IPS-18c (cell line): Measurements from ENCODE around the gene MXI1.

Experiments
- H3K4me3 ChIP-seq: 2 replicates; pipeline ENCODE4 v1.7.0; 2013; ENCODE audit warnings: low read depth, mild to moderate bottlenecking, low read length, moderate library complexity; ENCODE audit not compliant: insufficient read depth
- H3K9me3 ChIP-seq: one replicate; pipeline ENCODE4 v1.6.1; 2013; ENCODE audit warnings: mild to moderate bottlenecking, low read length, moderate library complexity; ENCODE audit not compliant: control insufficient read depth, insufficient read depth

MXI1 gene

DNA sequence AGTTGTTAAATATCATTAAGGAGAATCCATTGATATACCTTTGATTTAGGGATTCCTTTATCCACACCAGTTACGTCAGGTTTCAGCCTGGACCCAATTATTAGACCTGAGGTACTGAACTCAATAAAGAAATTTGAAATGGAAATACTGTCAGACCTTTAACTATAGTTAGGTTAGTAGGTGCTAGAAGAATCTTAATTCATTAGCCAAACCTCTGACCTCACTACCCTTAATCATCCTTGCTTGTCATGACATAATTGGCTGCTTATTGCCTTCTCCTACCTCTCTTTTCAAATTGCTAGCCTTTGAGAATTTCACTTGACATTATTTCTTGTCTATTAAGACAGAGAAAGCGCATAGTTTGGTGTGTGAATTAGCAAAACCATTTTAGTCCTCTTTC is 70.2 kb downstream of the MXI1 start:
- no peaks in the 10 kb centered on the region for H3K9me3 ChIP-seq
- H3K4me3 ChIP-seq, result no peak overlapping the region

DNA sequence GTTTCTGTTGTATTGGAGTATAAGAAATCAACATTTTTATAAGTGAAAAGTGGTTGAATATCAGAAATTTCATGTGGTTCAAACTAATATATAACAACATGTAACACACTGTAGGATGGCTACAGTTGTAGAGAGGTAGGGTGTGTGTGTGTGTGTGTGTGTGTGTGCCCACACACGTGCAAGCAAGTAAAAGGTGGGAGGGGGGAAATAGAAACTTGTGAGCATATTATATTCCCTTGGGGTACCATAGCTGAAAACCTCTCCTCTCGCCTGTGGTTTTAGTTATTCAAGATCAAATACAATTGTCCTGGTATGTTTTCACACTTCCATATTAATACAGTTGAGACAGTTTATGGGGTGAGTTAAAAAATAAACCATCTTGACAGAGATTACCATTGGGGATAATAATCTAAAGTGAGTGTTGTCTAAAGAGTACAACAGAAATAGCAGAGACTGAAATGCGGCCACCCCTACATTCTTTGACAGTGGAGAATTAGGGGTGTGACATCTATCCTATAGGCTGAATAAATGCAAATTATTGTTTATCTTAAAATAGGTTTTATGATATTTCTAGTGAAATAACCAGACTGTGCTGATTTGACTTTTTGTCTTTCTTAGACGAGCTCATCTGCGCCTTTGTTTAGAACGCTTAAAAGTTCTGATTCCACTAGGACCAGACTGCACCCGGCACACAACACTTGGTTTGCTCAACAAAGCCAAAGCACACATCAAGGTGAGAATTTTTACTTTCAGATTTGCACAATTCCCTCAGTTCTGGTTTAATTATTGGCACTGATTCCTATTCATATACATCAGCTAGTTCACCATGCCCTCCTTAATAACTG is 71.4 kb downstream of the MXI1 start:
- H3K4me3 ChIP-seq, result no peak overlapping the region
- H3K9me3 ChIP-seq, result no peaks in the 10 kb centered on the region

DNA sequence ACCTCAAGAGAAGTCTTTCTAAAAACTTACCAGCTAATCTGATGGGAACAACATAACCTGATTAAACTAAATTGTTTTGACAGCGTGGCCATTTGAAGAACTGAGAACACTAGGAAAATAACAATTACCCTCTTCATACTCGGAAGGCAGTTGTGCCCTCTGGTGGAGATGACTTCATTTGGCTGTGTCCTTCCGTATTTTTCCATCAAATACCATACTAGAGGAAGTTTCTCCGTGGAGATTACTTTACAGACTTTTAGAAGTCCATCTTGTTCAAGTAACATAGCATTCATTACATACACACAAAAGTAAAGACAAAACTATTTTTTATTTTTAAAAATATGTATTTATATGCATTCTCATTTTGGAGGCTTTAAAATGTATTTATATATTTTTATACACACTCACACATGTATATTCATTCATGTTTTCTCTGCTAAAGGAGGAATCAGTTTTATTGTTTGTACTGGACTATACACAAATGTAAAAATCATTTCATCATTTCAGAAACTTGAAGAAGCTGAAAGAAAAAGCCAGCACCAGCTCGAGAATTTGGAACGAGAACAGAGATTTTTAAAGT is 72.1 kb downstream of the MXI1 start:
- H3K9me3 ChIP-seq, result no peaks in the 10 kb centered on the region
- no peak overlapping the region for H3K4me3 ChIP-seq

DNA sequence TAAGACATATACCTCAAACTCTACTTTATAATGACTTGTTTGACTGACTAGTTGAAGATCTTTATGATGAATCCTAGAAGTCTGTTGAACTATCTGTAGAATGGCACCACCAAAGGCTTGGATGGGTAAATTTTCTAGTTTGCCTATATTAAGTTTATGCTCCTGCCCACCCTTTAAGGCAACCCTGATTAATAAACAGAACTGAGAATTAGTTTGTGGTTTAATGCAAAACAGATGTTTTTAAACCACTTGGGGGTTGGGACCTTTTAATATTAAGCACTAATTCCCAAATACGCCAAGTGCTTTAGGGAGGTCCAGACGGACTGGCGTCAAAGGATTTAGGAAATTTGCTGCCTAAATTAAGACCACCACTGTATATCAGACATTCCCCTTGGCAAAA is 76.9 kb downstream of the MXI1 start:
- Histone ChIP-seq H3K4me3 (no peak overlapping the region), H3K9me3 (no peaks in the 10 kb centered on the region)

DNA sequence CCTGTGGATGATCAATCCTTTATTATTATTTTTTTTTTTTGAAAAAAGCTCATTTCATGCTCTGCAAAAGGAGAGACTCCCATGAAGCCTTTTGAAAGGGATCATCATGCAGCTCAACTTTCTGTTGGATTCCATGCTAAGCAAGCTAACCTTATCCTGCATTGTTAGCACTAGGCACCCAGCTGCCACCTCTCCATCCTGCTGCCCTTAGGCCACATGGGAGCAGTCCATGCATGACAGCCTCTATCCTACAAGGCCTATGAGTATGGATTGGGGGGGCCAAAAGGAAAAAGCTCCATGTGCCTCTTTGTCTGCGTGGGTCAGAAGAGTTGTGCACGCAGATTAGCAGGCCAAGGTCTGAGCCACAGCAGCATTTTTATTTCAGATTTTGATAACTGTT is 78.1 kb downstream of the MXI1 start:
- Histone ChIP-seq H3K4me3 (no peak overlapping the region), H3K9me3 (no peaks in the 10 kb centered on the region)

DNA sequence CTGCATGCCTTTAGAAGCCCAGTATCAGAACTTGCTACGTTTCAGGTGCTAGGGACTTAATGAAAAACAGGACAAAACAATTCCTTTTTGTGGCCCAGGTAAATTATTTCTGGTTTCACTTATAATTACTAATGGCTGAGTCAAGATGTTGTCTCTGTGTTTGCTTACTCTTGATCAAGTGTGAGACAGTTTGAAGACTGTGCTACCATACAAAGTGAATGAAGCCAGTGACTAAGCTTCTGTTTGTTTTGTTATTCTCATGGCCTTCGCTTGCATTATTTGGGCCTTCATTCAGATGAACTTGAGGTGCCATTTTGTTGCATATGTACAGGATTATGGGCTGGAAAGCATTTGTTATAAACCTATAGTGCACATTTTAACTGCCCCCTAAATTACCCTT is 79.4 kb downstream of the MXI1 start:
- Histone ChIP-seq H3K9me3 (no peaks in the 10 kb centered on the region), H3K4me3 (no peak overlapping the region)

DNA sequence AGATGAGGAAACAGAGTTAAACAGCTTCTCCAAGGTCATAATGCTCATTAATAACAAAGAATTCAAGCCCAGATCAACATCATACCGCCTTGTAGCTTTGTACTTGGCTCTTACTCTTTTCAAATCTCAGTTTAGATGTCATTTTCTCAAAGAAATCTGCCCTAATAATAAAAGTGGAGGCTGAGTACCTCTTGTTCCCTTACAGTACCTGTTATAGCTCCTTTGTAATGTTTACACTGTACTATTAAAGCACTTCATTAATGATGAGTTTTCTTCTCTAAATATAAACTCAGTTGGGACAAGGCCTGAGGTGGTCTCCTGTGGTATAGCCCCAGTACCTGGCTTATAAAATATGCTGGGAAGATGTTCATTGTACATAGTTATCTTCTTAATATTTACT is 89.6 kb downstream of the MXI1 start:
- H3K9me3 ChIP-seq, result no peaks in the 10 kb centered on the region
- H3K4me3 ChIP-seq, result no peak overlapping the region

DNA sequence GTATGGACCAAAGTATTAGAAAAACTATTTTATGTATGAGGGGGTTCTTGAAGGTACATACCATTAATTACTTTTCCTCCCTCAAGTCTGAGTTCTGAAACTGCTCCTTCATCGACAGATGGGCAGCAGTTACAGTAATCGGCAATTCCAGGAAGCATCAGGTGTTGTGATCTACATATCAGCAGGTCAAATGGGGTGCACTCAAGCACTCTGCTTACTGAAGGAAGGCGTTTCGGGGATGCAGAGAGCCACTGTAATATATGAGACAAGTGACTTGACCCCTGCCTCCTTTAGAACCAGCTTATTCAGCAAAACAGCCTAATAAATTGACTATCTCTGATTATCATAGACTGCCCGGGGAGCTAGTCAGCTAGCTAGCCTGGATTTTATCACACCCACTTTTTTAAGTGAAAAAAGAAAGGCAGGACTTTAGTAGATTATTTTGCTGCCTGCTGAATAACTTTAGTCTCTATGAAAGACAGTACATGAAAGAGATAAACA is 93.1 kb downstream of the MXI1 start:
- Histone ChIP-seq H3K9me3 (no peaks in the 10 kb centered on the region), H3K4me3 (no peak overlapping the region)

DNA sequence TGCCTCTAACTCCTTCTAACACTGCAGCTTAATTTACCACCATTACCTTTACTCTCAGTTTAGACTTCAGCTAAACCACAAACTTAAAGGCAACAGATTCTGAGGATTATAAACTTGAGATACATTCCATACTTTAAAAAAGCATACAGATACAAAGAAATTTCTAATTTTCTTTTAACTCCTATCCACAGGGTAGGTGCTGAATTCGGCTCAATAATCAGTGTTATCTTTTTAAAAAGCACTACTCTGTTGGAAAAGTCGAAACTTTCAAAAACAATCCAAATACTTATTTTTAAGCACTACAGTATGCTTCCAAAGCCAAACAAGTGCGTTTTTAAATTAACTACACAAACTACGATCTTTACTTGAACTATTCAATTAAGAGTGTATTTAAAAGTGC is 96.3 kb downstream of the MXI1 start:
- Histone ChIP-seq H3K9me3 (no peaks in the 10 kb centered on the region), H3K4me3 (peak overlapping the region; percentile 86)

DNA sequence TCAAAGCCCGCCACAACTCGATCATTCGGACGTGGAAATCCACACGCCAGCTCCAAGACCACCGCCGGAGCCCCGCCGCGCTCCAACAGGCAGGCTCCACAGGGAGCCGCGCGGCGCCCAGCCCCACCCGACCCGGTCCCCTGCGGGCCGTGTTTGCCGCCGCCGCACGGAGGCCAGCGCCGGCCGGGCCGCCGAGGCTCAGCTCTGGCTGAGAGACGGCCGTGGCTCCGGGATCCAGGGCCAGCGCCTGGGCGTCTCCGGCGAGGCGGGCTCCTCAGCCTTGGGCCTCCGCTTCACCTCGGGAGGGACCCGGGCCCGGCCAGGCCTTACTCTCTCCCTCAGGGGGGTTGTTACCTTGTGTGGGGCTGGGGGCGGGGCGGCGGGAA is 97.0 kb downstream of the MXI1 start:
- H3K4me3 ChIP-seq, result peak overlapping the region; percentile 86
- no peaks in the 10 kb centered on the region for H3K9me3 ChIP-seq

DNA sequence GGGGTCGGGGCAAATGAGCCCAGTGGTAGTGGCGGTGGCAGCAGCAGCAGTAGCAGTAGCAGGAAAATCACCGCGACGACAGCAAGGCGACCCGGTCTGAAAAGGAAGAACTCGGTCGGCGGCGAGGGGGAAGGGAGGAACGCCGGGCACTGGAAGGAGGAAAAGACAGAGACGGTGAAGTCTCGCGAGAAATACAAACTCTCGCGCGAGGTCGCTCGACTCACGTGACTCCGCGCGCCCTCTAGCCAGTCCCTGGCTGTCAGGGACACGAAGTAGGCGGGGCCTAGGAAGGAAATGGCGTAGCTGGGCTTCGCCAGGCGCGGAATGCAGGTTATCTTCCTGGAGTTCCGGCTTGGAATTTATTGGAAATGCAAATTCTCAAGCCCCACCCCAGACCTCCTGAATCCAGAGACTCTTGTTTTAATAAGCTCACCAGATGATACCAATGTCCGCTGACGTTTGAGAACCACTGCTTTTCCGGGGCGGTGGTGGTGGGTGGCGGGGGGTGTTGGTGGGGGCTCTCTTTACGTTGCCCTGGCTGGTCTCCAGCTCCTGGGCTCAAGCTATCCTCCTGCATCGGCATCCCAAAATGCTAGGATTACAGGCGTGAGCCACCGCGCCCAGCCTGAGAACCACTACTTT is 97.5 kb downstream of the MXI1 start, which contains the start of gene SMNDC1:
Gene SMNDC1, minus strand, starts transcription at position 141 of the 642 bp plus-strand sequence. CDS start 1,333 bp downstream, outside the sequence.
- Histone ChIP-seq H3K9me3 (no peaks in the 10 kb centered on the region), H3K4me3 (peak within 1 kb of the TSS; percentile 86)

DNA sequence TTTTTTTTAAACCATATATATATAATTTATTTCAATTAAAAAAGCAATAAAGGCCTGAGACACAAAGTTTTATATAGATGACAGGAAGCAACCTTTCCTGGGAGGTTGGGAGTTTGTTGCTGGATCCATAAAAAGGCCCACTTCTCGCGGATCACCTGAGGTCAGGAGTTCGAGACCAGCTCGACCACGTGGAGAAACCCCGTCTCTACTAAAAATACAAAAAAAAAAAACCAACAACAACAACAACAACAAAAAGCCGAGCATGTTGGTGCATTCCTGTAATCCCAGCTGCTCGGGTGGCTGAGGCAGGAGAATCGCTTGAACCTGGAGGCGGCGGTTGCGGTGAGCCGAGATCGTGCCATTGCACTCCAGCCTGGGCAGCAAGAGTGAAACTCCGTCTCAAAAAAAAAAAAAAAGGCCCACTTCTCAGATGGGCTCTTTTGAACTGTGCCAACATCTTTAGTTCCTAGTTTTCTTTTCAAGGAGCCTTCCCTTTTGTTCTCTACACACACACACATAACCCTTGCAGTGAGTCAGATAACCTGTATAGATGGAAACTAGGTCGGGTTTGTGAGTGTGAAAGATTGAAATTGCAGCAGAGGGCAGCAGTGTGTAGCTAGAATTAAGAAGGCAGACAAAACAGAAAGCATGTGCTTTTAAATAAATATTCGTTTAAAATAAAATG is 98.5 kb downstream of the MXI1 start:
- Histone ChIP-seq H3K9me3 (no peaks in the 10 kb centered on the region), H3K4me3 (no peak overlapping the region)

DNA sequence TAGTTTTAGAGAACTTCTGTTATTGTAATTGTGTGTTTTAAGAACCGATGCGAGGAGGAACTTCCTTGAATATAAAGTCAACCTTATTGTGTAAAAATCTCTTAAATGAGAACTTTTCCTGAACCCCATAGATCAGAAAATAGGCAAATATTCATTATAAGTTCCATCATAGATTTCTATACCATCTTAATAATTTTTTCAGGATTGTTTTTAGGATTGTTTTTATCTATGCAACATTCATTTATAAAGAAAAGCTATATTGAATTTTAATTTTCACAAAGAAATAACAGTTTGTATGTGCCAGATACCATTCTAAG is 99.0 kb downstream of the MXI1 start:
- H3K4me3 ChIP-seq, result no peak overlapping the region

DNA sequence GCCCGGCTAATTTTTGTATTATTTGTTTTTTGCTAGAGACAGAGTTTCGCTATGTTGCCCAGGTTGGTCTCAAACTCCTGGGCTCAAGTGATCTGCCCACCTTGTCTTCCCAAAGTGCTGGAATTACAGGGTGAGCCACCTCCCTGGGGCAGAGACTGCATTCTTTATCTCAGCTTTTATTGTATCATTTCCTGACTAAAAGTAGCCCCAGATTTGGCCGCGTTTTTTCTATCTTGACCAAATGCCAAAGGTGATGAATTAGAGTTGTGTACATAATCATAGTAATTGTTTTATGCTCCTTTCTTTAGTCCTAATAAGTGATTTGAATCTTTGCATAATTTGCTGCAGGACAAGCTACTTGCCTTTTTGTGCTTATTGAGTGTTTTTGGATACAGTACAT is 100.4 kb downstream of the MXI1 start:
- Histone ChIP-seq H3K9me3 (no peaks in the 10 kb centered on the region), H3K4me3 (no peak overlapping the region)

More for the DNA sequence above, 99.0 kb downstream of the MXI1 start:
- no peaks in the 10 kb centered on the region for H3K9me3 ChIP-seq

DNA sequence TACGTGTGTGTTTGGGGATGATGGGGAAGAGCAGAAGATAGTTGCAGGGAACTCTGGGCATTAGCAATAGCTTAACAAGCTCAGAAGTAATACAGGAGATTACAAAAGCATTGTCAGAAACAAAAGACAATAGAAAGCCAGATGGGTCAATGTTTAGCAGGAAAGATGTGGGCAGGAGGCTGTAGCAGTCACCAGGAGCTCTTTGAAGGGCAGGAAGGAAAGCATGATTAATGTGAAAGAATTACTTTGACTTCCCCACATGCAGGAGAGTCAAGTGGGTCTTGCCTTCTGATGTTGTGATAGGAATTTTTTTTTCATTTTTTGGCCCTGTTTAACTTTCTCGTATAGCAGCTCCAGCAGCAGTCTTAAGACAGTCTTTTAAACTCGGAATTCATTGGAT is 103.3 kb downstream of the MXI1 start:
- Histone ChIP-seq H3K4me3 (no peak overlapping the region), H3K9me3 (no peaks in the 10 kb centered on the region)

DNA sequence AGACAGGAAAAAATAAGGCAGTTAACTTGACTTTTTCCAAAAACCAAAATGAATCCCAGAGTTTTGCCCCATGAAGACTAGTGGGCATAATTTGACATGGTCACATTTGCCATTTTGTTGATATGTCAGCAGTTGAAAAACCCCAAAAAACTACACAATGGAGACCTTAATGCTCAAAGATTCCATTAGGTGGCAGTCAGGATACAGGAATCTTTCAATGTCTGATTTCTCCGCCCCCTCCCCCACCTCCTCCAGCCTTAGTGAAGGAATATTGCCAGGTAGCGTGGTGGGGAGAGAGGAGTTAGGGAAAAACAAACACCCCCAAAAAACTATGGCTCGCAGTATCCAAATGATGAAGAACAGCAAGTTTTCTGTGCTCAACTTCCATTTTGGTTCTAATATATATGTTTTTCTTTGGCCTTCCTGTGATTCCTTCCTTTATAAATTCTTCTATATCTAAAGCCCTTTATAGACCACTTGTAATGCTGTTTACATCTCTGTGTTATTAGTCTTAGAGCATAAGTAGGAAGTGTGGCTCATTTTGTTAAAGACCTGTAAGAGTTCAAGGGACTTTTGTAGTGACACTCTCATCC is 104.0 kb downstream of the MXI1 start:
- no peaks in the 10 kb centered on the region for H3K9me3 ChIP-seq
- H3K4me3 ChIP-seq, result no peak overlapping the region

DNA sequence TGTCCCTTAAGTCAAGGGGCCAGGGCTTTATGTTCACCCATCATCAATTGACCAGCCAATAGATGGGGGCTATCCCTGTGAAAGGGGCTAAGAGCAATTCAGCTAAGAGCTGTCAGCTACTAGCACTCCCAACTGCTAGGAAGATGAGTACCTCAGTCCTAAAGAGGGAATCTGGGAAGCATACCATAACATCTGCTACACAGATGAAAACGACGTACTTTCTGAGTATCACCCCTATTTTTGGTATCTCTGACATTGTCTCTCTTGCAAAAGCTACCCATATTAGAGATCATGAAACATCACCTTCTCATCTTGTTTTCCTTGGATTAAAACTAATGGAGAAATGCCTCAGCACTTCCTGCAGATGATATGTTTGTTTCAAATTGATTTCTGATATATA is 104.8 kb downstream of the MXI1 start:
- H3K4me3 ChIP-seq, result no peak overlapping the region
- H3K9me3 ChIP-seq, result no peaks in the 10 kb centered on the region
